MCF 10A (cell line): ENCODE measurements around the gene NUDT22. TPM values are rescaled to one million over a fixed set of nuclear protein-coding genes. Genes with fewer than 3 reads are reported as not detected.

Experiments
- BruUV-seq: library from RNA; stranded (reverse); fragments of 400-500 nt; replicated peaks from 2 replicates; lab custom pipeline; 2021; lab: Mats Ljungman, UMichigan
- CTCF ChIA-PET: fragments of 300-600 bp; sonication (Branson Sonifier 250); formaldehyde crosslinking; extraction: SDS; loops from one replicate; lab custom pipeline; 2021; ENCODE audit warnings: antibody characterized with exemption, inconsistent platforms; lab: Yijun Ruan, JAX
- POLR2A ChIA-PET: fragments of 300-600, 350-650 bp; sonication (Branson Sonifier 250); formaldehyde crosslinking; extraction: SDS; loops from one replicate; lab custom pipeline; 2020; ENCODE audit warnings: antibody characterized with exemption, inconsistent platforms; lab: Yijun Ruan, JAX
- DNase-seq: peaks from one replicate; pipeline ENCODE4 v3.0.0-alpha.2; 2018; ENCODE audit not compliant: unreplicated experiment
- H3K27ac Mint-ChIP-seq: one replicate; pipeline ENCODE4 v1.8.0; 2022; ENCODE audit warnings: mild to moderate bottlenecking, low read depth, mixed read lengths; ENCODE audit not compliant: unreplicated experiment
- H3K27me3 Mint-ChIP-seq: one replicate; pipeline ENCODE4 v1.8.0; 2022; ENCODE audit warnings: mixed read lengths; ENCODE audit not compliant: insufficient read depth, unreplicated experiment
- H3K36me3 Mint-ChIP-seq: one replicate; pipeline ENCODE4 v1.8.0; 2022; ENCODE audit warnings: mild to moderate bottlenecking, moderate library complexity, mixed read lengths; ENCODE audit not compliant: insufficient read depth, unreplicated experiment
- H3K4me1 Mint-ChIP-seq: one replicate; pipeline ENCODE4 v1.8.0; 2022; ENCODE audit warnings: mixed read lengths; ENCODE audit not compliant: insufficient read depth, unreplicated experiment
- H3K4me3 Mint-ChIP-seq: one replicate; pipeline ENCODE4 v1.8.0; 2022; ENCODE audit warnings: mild to moderate bottlenecking, moderate library complexity, mixed read lengths; ENCODE audit not compliant: unreplicated experiment
- H3K9me3 Mint-ChIP-seq: one replicate; pipeline ENCODE4 v1.8.0; 2022; ENCODE audit warnings: mixed read lengths; ENCODE audit not compliant: unreplicated experiment
- intact Hi-C: fragments of 100-400 bp; cut with micrococcal nuclease; formaldehyde crosslinking; loops from 2 replicates; pipeline ENCODE4 v1.14.1; 2022
- total RNA-seq: library from RNA; stranded (reverse); gene quantifications from 2 replicates; pipeline ENCODE4 v1.2.3, GENCODE V29; 2022
- TF ChIP-seq, protein P1 (sequence below): fragments of 200-600 bp; IDR thresholded peaks from one replicate; pipeline ENCODE4 v1.8.0; 2022; ENCODE audit warnings: antibody characterized with exemption, mild to moderate bottlenecking; ENCODE audit not compliant: unreplicated experiment

The NUDT22 gene
- total RNA-seq, 1 experiment from 2014 or later: 51.0 TPM

DNA sequence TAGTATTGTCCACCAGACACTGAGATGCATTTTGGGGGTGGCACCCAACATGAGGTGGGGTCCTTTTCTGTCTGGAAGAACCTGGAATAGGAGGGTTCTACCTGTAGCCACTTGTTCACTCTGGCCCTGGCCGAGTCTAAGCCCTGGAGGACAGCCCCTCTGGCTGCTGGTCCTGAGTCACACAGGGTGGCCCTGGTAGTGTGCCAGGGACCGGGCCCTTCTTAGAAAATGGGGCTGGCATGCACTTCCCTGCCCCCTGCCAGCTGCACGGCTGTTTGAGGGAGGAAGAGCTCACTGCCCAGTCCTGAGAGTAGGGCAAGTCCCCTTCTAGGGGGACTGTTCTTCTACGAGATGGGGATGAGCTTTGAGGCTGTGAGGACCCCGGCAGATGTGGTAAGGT is 27.4 kb downstream of the NUDT22 start:
- H3K4me1 Mint-ChIP-seq: peaks cover 6% of the 10 kb centered on the region
- CTCF ChIA-PET: interaction anchor here (0.8 to 2.5 kb wide), 5 partner anchors 11 to 50 kb away, joined by 3 to 7 read pairs (median 4); no protein-coding TSS in a partner anchor
- no peak for DNase-seq
- POLR2A ChIA-PET: interaction anchor here (0.7 to 1.3 kb wide), 2 partner anchors 16 to 43 kb away, joined by 3 read pairs; no protein-coding TSS in a partner anchor
- no peaks in the 10 kb centered on the region for H3K27me3 Mint-ChIP-seq
- no peak overlapping the region for H3K4me3 Mint-ChIP-seq
- TF ChIP-seq, protein P1, sequence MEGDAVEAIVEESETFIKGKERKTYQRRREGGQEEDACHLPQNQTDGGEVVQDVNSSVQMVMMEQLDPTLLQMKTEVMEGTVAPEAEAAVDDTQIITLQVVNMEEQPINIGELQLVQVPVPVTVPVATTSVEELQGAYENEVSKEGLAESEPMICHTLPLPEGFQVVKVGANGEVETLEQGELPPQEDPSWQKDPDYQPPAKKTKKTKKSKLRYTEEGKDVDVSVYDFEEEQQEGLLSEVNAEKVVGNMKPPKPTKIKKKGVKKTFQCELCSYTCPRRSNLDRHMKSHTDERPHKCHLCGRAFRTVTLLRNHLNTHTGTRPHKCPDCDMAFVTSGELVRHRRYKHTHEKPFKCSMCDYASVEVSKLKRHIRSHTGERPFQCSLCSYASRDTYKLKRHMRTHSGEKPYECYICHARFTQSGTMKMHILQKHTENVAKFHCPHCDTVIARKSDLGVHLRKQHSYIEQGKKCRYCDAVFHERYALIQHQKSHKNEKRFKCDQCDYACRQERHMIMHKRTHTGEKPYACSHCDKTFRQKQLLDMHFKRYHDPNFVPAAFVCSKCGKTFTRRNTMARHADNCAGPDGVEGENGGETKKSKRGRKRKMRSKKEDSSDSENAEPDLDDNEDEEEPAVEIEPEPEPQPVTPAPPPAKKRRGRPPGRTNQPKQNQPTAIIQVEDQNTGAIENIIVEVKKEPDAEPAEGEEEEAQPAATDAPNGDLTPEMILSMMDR: no peak
- no TSS peak for BruUV-seq
- intact Hi-C loops: loop anchor here (2.0 to 5.0 kb wide), 4 partner anchors 34 to 104 kb away; partner anchors contain the start of genes CATSPERZ, GPR137 and RPS6KA4
- no peak overlapping the region for H3K27ac Mint-ChIP-seq
- peaks cover 9% of the 10 kb centered on the region for H3K36me3 Mint-ChIP-seq
- no peaks in the 10 kb centered on the region for H3K9me3 Mint-ChIP-seq

DNA sequence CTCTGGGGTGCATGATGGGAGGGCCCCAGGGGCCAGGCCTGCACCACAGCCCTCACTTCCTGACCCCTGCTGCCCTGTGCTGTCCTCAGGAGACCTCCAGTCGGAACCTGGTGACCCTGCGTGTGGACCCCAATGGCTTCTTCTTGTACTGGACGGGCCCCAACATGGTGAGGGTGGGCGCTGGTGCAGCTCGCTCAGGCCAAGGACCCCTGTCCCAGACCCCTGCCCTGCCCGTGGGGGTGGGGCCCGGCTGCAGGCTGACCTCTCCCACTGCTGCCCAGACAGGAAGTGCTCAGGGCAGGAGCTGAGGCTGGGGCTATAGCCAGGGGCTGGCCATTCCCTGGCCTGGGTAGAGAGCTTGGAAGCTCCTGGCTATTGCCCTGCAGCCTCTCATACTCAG is 28.3 kb downstream of the NUDT22 start:
- H3K4me3 Mint-ChIP-seq: no peak overlapping the region

DNA sequence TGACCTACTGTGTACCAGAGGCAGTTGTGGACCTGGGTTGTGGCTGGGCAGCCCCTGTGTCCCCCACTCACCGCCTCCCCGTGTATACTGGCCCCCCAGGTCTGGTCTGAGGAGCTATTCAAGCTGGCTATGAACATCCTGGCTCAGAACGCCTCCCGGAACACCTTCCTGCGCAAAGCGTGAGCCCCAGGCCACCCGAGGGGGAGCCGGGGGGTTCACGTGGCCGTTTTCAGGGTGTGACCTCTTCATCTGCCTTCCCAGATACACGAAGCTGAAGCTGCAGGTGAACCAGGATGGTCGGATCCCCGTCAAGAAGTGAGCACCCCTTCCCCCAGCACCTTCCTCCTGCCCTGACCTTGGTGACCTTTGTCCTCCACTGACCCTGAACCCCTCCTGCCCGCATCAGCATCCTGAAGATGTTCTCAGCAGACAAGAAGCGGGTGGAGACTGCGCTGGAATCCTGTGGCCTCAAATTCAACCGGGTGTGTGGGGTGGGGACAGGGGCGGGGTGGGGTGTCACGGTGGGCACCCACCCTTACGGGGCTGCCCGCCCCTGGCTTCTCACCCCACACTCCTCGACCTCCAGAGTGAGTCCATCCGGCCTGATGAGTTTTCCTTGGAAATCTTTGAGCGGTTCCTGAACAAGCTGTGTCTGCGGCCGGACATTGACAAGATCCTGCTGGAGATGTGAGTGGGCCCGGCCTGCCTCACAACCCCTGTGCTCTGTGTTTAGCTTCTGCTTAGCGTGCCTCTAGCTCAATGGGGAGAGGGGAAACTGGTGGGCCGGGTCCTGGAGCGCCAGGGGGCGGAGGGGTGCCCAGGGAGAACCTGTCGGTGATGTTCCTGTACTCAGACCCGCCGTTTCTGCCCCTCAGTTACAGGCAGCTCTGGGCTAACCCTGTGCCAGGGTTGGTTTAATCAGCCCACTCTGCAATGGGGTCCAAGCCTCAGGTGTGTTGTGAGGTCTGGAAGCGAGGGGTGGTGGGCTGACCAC is 29.4 kb downstream of the NUDT22 start:
- BruUV-seq: no TSS peak
- Mint-ChIP-seq H3K36me3 (peaks cover 24% of the 10 kb centered on the region), H3K9me3 (no peaks in the 10 kb centered on the region), H3K27me3 (no peaks in the 10 kb centered on the region), H3K4me3 (no peak overlapping the region), H3K4me1 (peaks cover 6% of the 10 kb centered on the region), H3K27ac (no peak overlapping the region)
- ChIA-PET CTCF (interaction anchor here (1.8 to 2.5 kb wide), 2 partner anchors 45 to 48 kb away, joined by 7 read pairs; no protein-coding TSS in a partner anchor), POLR2A (interaction anchor here (1.6 to 3.1 kb wide), 2 partner anchors 10 to 14 kb away, joined by 5 to 10 read pairs; no protein-coding TSS in a partner anchor)
- TF ChIP-seq, protein P1: no peak
- DNase-seq: no peak
- intact Hi-C loops: no loop called here

More for the DNA sequence above, 28.3 kb downstream of the NUDT22 start:
- TF ChIP-seq, protein P1: no peak
- BruUV-seq: no TSS peak
- ChIA-PET CTCF (interaction anchor here (0.6 to 2.5 kb wide), 6 partner anchors 10 to 50 kb away, joined by 3 to 7 read pairs (median 4); no protein-coding TSS in a partner anchor), POLR2A (interaction anchor here (0.7 to 1.3 kb wide), 2 partner anchors 15 to 42 kb away, joined by 3 read pairs; no protein-coding TSS in a partner anchor)
- no peak for DNase-seq
- H3K27me3 Mint-ChIP-seq: no peaks in the 10 kb centered on the region
- H3K9me3 Mint-ChIP-seq: no peaks in the 10 kb centered on the region
- no peak overlapping the region for H3K27ac Mint-ChIP-seq
- H3K4me1 Mint-ChIP-seq: peaks cover 6% of the 10 kb centered on the region
- intact Hi-C loops: loop anchor here (5.0 kb wide), 3 partner anchors 33 to 103 kb away; partner anchors contain the start of genes GPR137 and RPS6KA4
- H3K36me3 Mint-ChIP-seq: peaks cover 15% of the 10 kb centered on the region
